Lower leg skin (tissue), 4 donors: Measurements from ENCODE around the gene ZNF138. TPM values are rescaled to one million over a fixed set of nuclear protein-coding genes. Genes with fewer than 3 reads are reported as not detected.

Experiments used
- total RNA-seq, 4 donors: library from RNA; depleted of rRNA; stranded (reverse); fragments of >200 nt; gene quantifications; one replicate each; pipeline ENCODE4 v1.1.0, GENCODE V29; 2016

The ZNF138 gene
- total RNA-seq, 4 donors from 2014 or later = 21.8 to 36.0 (median 25.2) TPM

Other genes with a start within 250 kb of the ZNF138 start
- gene ZNF680, start 231.4 kb upstream of the ZNF138 start, total RNA-seq = 1 to 10 TPM; 8.2 to 8.8 (median 8.5) TPM
- 10 to 100 TPM in 3 of 4 donors, 1 to 10 TPM in 1; 9.6 to 15.8 (median 12.4) TPM for gene ZNF107, start 128.3 kb upstream of the ZNF138 start, total RNA-seq
- gene ZNF273, start 108.8 kb downstream of the ZNF138 start, total RNA-seq = 100 to 1,000 TPM in 1 of 4 donors, 10 to 100 TPM in 3; 61.3 to 224 (median 66.3) TPM
- gene ZNF117, start 196.6 kb downstream of the ZNF138 start, total RNA-seq = 10 to 100 TPM in 1 of 4 donors, 1 to 10 TPM in 3; 3.9 to 12.0 (median 7.2) TPM
- 10 to 100 TPM; 11.0 to 34.1 (median 25.1) TPM for gene ERV3-1, start 212.3 kb downstream of the ZNF138 start, total RNA-seq